Raji (cell line): ENCODE measurements around the gene ASTN2.

Source experiments
- POLR2A ChIP-seq: IDR thresholded peaks from 2 replicates; pipeline ENCODE4 v1.6.1; 2011; ENCODE audit warnings: low read depth, low read length, control low read depth; ENCODE audit not compliant: insufficient read depth

Gene ASTN2, protein sequence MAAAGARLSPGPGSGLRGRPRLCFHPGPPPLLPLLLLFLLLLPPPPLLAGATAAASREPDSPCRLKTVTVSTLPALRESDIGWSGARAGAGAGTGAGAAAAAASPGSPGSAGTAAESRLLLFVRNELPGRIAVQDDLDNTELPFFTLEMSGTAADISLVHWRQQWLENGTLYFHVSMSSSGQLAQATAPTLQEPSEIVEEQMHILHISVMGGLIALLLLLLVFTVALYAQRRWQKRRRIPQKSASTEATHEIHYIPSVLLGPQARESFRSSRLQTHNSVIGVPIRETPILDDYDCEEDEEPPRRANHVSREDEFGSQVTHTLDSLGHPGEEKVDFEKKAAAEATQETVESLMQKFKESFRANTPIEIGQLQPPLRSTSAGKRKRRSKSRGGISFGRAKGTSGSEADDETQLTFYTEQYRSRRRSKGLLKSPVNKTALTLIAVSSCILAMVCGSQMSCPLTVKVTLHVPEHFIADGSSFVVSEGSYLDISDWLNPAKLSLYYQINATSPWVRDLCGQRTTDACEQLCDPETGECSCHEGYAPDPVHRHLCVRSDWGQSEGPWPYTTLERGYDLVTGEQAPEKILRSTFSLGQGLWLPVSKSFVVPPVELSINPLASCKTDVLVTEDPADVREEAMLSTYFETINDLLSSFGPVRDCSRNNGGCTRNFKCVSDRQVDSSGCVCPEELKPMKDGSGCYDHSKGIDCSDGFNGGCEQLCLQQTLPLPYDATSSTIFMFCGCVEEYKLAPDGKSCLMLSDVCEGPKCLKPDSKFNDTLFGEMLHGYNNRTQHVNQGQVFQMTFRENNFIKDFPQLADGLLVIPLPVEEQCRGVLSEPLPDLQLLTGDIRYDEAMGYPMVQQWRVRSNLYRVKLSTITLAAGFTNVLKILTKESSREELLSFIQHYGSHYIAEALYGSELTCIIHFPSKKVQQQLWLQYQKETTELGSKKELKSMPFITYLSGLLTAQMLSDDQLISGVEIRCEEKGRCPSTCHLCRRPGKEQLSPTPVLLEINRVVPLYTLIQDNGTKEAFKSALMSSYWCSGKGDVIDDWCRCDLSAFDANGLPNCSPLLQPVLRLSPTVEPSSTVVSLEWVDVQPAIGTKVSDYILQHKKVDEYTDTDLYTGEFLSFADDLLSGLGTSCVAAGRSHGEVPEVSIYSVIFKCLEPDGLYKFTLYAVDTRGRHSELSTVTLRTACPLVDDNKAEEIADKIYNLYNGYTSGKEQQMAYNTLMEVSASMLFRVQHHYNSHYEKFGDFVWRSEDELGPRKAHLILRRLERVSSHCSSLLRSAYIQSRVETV (N-terminal part only)

DNA sequence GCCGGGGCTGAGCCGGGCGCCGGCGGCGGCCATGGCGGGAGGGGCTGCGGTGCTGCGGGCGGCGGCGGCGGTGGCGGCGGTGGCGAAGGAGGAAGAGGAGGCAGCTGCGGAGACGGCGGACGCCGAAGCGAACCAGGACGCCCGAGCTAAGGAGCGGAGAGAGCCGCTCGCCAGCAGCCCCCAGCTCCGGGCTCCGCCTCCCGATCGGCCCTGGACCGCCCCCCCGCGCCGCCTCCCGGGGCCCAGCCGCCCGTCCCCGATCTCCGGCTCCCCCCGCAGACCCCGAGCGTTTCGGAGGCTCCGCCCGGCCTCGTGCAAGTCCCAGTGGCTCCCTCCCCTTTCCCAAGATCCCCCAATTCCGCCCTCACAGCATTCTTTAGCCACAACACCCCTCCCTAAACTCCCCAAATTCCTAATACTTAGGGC lies at the start of gene ASTN2:
TSS of gene ASTN2 (minus strand) at position 152 of the 426 bp plus-strand sequence. CDS start at position 33, 119 bp downstream.
- TF ChIP-seq POLR2A: no peak

DNA sequence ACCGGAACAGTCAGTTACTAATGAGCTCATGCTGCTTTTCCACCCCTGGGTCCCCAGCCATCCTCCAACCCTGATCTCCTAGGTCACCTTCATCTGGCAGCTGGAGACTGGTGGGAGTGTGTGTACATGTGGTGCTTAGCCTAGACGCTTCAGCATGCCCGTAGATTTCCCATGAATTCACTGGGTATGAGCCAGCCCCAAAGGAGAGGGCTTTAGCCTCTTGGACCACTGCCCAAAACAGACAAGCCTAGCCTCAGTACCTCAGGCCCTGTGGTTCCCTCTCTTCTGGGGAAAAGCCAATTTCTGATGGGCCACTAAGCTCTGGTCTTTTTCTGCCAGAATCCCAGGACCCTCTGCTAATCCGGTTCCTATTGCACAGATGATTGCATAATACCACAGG lies 48.0 kb upstream of the ASTN2 start:
- no peak for TF ChIP-seq POLR2A

DNA sequence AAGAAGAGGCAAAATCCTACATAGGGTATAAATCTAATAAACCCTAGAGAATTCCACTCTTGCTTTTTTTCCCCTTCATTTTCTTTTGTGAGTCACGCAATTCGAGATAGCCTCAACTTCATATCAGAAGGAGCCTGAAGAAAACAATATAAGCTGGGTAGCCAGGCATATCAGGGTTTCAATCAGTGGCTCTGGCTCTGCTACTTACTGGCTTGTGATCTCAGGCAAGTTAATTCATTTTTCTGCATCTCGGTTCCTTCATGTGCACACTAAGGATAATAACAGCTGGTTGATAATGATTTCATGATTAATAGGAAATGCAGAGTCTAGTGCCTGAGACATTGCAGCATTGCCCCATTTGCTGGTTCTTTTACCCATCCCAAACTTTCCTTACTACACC lies 46.5 kb upstream of the ASTN2 start:
- no peak for TF ChIP-seq POLR2A

DNA sequence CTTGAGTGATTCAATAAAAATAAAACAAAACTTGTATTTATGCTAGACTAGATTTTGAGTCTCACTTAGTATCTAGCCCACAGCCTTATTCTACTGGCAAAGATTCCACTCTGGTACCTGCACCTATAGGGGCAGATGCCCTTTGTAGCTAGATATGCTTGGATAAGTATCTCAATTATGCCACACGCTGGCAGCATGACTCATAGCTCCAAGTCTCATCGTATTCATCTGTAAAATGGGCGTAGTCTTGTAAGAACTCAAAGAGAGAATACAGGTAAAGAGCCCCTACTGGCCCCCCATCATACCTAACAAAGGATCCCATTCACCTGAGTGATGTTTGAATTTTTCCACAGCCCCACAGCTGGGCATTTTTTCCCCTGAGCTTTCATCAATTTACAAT lies 45.9 kb upstream of the ASTN2 start:
- no peak for TF ChIP-seq POLR2A

DNA sequence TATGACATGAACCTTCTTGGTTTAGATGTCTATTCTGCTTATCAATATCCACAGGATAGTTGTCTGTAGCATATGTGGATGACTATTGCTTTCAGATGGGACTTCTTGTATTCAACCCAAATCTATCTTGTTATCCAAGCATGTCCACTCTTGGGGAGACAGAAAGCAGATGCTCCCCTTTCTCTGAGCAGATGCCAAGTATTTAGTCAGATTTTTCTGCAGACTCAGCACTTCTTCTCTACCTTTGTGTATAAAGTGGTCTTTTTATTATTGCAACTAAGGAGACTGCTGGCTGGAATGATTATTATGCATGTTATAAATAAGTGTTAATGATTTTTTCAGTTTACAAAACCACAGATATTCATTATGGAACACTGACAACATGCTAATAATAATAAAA lies 45.1 kb upstream of the ASTN2 start:
- no peak for TF ChIP-seq POLR2A

DNA sequence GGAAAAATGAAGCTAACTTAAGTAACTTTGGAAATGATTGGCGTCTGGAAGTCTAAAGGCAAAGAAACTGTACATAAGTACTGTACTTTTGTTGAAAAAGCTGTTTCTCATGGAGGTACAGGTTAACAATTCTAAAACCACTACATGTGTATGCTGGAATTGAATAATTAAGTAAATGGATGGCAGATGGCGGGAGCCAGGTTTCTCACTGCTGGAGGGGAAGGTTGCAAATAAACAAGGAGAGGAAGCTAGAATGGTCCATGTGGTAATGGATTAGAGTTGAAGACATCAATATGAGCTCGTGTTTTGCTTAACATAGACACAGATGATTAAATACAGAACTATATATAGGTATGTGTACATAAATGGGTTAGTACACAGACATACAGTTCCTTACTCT lies 43.2 kb upstream of the ASTN2 start:
- no peak for TF ChIP-seq POLR2A

DNA sequence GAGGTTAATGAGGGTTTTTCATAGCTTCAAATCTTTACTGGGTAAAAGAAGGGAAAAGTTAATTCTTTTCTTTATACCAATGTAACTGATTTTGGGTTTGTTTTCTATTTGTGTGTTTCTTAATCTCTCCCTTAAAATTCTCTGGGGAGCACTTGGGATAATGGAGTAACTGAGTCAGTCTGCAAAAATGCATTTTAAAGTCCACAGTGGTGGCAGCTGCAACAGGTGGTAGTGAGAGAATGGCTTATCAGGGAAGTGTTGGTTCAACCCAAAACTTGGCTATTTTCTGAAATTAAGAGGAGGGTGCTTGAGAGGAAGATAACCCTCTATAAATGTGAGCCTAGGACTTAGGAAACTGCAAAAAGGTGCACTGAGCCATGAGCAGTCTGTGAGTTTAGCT lies 39.9 kb upstream of the ASTN2 start:
- no peak for TF ChIP-seq POLR2A

DNA sequence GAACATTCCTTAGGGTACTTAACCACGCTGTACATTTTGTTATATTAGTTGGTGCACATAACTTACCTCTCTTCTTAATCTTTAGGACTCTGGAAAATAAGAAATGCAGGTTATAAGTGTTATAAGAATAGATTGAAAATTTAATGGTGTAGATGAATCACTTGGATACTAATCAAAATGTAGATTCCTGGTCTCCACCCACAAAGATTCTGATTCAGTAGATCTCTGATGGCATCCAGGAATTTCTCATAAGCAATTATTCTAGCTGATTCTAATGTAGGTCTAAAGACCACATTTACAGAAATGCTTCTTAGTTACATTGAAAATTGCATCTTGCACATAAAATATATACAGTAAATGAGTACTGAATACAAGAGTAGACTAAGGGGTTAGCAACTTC lies 38.9 kb upstream of the ASTN2 start:
- no peak for TF ChIP-seq POLR2A

DNA sequence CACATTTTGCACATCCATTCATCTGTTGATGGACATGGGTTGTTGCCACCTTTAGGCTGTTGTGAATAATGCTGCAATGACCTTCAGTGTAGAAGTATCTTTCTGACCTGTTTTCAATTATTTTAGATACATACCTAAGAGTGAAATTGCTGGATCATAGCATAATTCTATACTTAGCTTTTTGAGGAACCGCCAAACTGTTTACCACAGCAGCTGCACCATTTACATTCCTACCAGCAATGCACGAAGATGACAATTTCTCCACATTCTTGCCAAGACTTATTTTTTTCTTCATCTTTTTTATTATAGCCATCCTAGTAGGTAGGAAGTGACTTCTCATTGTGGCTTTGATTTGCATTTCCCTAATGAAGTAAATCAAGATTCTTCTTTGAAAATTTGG lies 36.5 kb upstream of the ASTN2 start:
- TF ChIP-seq POLR2A: no peak

DNA sequence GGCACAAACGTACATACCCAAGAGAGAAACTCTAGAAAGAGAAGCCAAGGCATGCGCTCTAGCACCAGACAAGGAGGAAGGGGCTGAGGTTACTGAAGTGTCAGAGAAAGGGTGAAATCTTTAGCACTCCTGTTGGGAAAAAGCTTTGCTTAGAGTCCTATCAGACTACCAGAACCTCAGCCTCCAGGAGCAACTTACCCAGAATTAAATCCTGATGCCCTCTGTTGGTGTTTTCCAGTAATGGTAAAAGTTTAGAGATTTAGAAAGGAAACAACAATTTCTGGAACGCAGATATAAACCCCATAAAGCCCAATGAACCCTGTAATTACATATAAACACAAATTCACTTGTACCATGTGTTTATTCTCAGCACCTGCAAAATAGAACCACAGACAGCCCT lies 33.2 kb upstream of the ASTN2 start:
- no peak for TF ChIP-seq POLR2A

DNA sequence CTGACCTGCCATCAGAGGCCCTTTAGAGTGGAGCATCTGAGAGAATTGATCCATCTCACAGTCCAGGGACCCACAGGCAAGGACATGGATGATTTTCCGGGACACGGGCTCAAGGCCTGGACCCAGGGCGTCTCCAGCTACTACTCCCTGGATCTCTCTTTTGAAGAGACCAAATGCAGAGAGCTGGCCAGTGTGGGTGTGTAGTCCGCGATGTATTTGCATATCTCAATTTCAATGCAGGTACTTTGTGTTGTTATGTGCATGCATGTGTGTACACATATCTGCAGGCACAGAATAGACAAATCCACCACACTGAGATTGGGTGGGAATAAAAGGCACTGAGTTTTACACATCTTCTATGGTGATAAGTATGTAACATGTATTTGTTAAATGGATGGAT lies 30.8 kb upstream of the ASTN2 start:
- no peak for TF ChIP-seq POLR2A

DNA sequence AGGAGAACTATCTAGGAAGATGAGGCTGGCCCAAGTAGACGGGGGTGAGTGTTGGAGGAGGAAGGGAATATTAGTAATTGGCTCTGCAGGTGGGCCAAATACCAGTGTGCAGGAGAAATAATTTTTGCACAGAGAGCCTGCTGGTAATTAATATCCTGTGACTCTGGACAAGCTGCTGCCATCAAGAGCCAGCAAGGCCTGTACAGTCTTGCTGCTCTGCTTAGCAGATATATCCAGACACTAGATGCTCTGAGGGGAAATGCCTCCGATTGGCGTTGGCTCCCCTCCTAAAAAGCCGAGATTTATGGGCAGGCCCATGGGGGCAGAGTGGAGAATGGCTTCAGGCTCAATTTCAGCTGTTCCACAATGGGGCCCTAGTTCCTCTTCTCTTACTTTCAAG lies 29.6 kb upstream of the ASTN2 start:
- no peak for TF ChIP-seq POLR2A

DNA sequence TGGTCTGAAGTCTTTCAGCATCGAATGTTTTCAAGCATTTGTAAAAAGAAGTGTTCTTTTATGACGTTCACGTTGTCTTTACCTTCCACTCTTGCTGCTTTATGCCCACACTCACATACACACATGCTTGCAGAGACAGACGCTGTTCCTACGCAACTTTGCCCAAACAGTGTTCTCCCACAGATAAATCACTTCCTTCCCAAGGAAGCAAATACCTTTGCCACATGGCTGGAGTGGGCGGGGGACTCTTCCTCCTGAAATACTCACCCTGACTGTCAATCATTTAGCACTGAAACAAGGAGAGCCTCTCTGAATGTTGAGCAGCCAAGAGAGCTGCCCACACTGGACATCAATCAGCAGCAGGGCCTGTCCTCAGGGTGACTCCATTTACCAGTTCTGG lies 22.4 kb upstream of the ASTN2 start:
- TF ChIP-seq POLR2A: no peak

DNA sequence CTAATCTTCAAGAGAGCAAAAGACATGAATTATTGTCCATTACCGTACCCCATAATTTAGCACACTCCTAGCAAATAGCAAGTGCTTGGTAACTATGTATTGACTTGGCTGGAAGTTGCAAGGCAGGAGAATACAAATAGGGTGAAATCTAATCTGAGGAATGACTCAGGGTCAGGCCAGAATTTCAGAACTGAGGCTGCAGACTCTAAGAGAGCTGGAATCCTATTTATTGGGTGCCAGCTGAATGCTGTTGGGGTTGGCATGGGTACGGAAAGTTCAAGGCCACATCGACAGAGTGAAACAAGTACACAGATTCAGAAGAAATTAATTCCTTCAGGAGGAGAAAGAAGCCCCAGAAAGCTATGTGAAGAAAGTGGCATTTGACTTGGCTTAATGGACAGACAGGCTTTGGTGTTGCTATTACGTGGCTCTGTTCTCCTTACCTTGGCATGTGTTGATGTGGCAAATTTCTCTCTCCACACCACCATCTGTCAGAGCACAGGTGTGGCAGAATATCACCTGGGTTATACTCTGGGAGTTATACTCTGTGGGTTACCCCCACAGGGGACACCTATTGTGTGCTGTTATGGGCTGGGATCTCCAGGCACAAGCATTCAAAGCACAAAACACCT lies 20.9 kb upstream of the ASTN2 start:
- TF ChIP-seq POLR2A: no peak

DNA sequence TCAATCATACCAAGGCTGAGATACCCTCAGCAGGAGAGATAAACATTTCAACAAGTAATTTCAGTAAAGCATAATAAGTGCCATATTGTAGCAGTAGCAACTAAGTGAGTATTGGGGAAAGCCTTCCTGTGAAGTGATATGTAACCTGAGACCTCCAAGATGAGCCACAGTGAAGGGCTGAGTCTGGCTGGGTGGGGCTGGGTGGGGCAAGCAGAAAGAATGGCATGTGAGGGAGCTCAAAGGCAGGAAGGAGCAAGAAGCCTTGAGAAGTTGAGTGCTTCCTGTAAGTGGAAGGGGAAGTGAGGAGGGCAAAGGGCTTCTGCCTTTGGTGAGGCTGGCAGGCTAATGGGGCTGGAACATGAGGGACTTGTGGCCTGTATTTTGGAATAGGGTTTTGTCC lies 19.7 kb upstream of the ASTN2 start:
- no peak for TF ChIP-seq POLR2A
